ENCODE results near the gene BCCIP. TPM values are rescaled to one million over a fixed set of nuclear protein-coding genes. Genes with fewer than 3 reads are reported as not detected.

The BCCIP gene
- total RNA-seq, 1 donor from 2014 or later = 68.1 TPM

- Histone ChIP-seq H3K79me2 (ENCODE audit: insufficient read depth, low read length) (peaks cover 9% of the 10 kb centered on the region), H4K20me1 (ENCODE audit: insufficient read depth, low read length) (no peaks in the 10 kb centered on the region), H3K36me3 (ENCODE audit: insufficient read depth, low read length) (peaks cover 4% of the 10 kb centered on the region), H3K27me3 (ENCODE audit: insufficient read depth, low read length) (no peaks in the 10 kb centered on the region), H2AFZ (ENCODE audit: low read depth, low read length) (no peak overlapping the region), H3K4me2 (ENCODE audit: low read length) (peak overlapping the region; percentile 57), H3K4me3 (ENCODE audit: insufficient read depth, low read depth, low read length) (no peak overlapping the region), H3K9ac (ENCODE audit: low read length) (no peak overlapping the region), H3K4me1 (ENCODE audit: insufficient read depth, low read length) (peaks cover 13% of the 10 kb centered on the region), H3K9me3 (ENCODE audit: insufficient read depth, low read depth, low read length) (no peaks in the 10 kb centered on the region), H3K27ac (ENCODE audit: low read depth, low read length) (peak overlapping the region; percentile 76)
- peak; percentile 92 for FAIRE-seq
- Mint-ChIP-seq H3K4me3 (ENCODE audit: unreplicated experiment) (peak overlapping the region; percentile 45), H3K27me3 (ENCODE audit: low read depth, unreplicated experiment) (no peaks in the 10 kb centered on the region), H3K4me1 (ENCODE audit: low read depth, unreplicated experiment) (peaks cover 23% of the 10 kb centered on the region), H3K9me3 (ENCODE audit: unreplicated experiment) (peaks cover 8% of the 10 kb centered on the region), H3K27ac (ENCODE audit: unreplicated experiment) (peak overlapping the region; percentile 77), H3K36me3 (ENCODE audit: low read depth, unreplicated experiment) (peaks cover 25% of the 10 kb centered on the region)
- DNase-seq (ENCODE audit: low read depth) = peak; percentile 96
- TF ChIP-seq EZH2 (IDR thresholded peaks at IDR 0.05; ENCODE audit: insufficient read depth, low read length) (no peak), CTCF (IDR thresholded peaks at IDR 0.05; ENCODE audit: insufficient read depth, low read depth, low read length) (no peak)
Observed at GRCh38 chr10:125878957-125879835, 55.9 kb downstream of the BCCIP start.

GRCh38 chr10:125880719-125881118, 57.4 kb downstream of the BCCIP start:
- Histone ChIP-seq H3K9ac (ENCODE audit: low read length) (no peak overlapping the region), H2AFZ (ENCODE audit: low read depth, low read length) (no peak overlapping the region), H3K79me2 (ENCODE audit: insufficient read depth, low read length) (peaks cover 9% of the 10 kb centered on the region), H3K9me3 (ENCODE audit: insufficient read depth, low read depth, low read length) (no peaks in the 10 kb centered on the region), H4K20me1 (ENCODE audit: insufficient read depth, low read length) (no peaks in the 10 kb centered on the region), H3K4me2 (ENCODE audit: low read length) (no peak overlapping the region), H3K36me3 (ENCODE audit: insufficient read depth, low read length) (no peaks in the 10 kb centered on the region), H3K27ac (ENCODE audit: low read depth, low read length) (no peak overlapping the region), H3K27me3 (ENCODE audit: insufficient read depth, low read length) (no peaks in the 10 kb centered on the region), H3K4me3 (ENCODE audit: insufficient read depth, low read depth, low read length) (no peak overlapping the region), H3K4me1 (ENCODE audit: insufficient read depth, low read length) (peaks cover 13% of the 10 kb centered on the region)
- H3K36me3 Mint-ChIP-seq (ENCODE audit: low read depth, unreplicated experiment) = peaks cover 13% of the 10 kb centered on the region
- TF ChIP-seq EZH2 (IDR thresholded peaks at IDR 0.05; ENCODE audit: insufficient read depth, low read length) (no peak), CTCF (IDR thresholded peaks at IDR 0.05; ENCODE audit: insufficient read depth, low read depth, low read length) (no peak)
- H3K9me3 Mint-ChIP-seq (ENCODE audit: unreplicated experiment) = peaks cover 5% of the 10 kb centered on the region
- peaks cover 23% of the 10 kb centered on the region for H3K4me1 Mint-ChIP-seq (ENCODE audit: low read depth, unreplicated experiment)
- no peaks in the 10 kb centered on the region for H3K27me3 Mint-ChIP-seq (ENCODE audit: low read depth, unreplicated experiment)
- peak overlapping the region; percentile 70 for H3K27ac Mint-ChIP-seq (ENCODE audit: unreplicated experiment)
- H3K4me3 Mint-ChIP-seq (ENCODE audit: unreplicated experiment) = peak overlapping the region; percentile 47
- DNase-seq (ENCODE audit: low read depth) (no peak), FAIRE-seq (peak; percentile 17)

GRCh38 chr10:125881192-125881591, 57.8 kb downstream of the BCCIP start, which contains the start of gene DHX32:
DHX32 (minus strand) TSS chr10:125881292; CDS start chr10:125880824, 468 bp downstream.
- Histone ChIP-seq H3K4me2 (ENCODE audit: low read length) (no peak within 1 kb of the TSS), H3K36me3 (ENCODE audit: insufficient read depth, low read length) (no peaks in the 10 kb centered on the region), H3K27ac (ENCODE audit: low read depth, low read length) (no peak within 1 kb of the TSS), H4K20me1 (ENCODE audit: insufficient read depth, low read length) (no peaks in the 10 kb centered on the region), H3K9me3 (ENCODE audit: insufficient read depth, low read depth, low read length) (no peaks in the 10 kb centered on the region), H3K9ac (ENCODE audit: low read length) (no peak within 1 kb of the TSS), H3K4me3 (ENCODE audit: insufficient read depth, low read depth, low read length) (no peak within 1 kb of the TSS), H3K4me1 (ENCODE audit: insufficient read depth, low read length) (peaks cover 13% of the 10 kb centered on the region), H3K79me2 (ENCODE audit: insufficient read depth, low read length) (peaks cover 9% of the 10 kb centered on the region), H3K27me3 (ENCODE audit: insufficient read depth, low read length) (no peaks in the 10 kb centered on the region), H2AFZ (ENCODE audit: low read depth, low read length) (no peak within 1 kb of the TSS)
- no peak for TF ChIP-seq EZH2 (IDR thresholded peaks at IDR 0.05; ENCODE audit: insufficient read depth, low read length)
- no peak for TF ChIP-seq CTCF (IDR thresholded peaks at IDR 0.05; ENCODE audit: insufficient read depth, low read depth, low read length)
- DNase-seq (ENCODE audit: low read depth) (no peak), FAIRE-seq (no peak)
- H3K4me3 Mint-ChIP-seq (ENCODE audit: unreplicated experiment) = peak within 1 kb of the TSS; percentile 47
- H3K4me1 Mint-ChIP-seq (ENCODE audit: low read depth, unreplicated experiment) = peaks cover 23% of the 10 kb centered on the region
- H3K9me3 Mint-ChIP-seq (ENCODE audit: unreplicated experiment) = peaks cover 5% of the 10 kb centered on the region
- H3K27me3 Mint-ChIP-seq (ENCODE audit: low read depth, unreplicated experiment) = no peaks in the 10 kb centered on the region
- H3K27ac Mint-ChIP-seq (ENCODE audit: unreplicated experiment) = peak within 1 kb of the TSS; percentile 70
- peaks cover 9% of the 10 kb centered on the region for H3K36me3 Mint-ChIP-seq (ENCODE audit: low read depth, unreplicated experiment)

Measured in astrocyte (in vitro differentiated cells and primary cell).